NCI-H2227 (cell line): ENCODE measurements around the gene CACNA1F.

Source experiments
- DNase-seq: peaks from one replicate; lab custom pipeline; 2025; ENCODE audit not compliant: unreplicated experiment; lab: John Stamatoyannopoulos, UW

CACNA1F gene

DNA sequence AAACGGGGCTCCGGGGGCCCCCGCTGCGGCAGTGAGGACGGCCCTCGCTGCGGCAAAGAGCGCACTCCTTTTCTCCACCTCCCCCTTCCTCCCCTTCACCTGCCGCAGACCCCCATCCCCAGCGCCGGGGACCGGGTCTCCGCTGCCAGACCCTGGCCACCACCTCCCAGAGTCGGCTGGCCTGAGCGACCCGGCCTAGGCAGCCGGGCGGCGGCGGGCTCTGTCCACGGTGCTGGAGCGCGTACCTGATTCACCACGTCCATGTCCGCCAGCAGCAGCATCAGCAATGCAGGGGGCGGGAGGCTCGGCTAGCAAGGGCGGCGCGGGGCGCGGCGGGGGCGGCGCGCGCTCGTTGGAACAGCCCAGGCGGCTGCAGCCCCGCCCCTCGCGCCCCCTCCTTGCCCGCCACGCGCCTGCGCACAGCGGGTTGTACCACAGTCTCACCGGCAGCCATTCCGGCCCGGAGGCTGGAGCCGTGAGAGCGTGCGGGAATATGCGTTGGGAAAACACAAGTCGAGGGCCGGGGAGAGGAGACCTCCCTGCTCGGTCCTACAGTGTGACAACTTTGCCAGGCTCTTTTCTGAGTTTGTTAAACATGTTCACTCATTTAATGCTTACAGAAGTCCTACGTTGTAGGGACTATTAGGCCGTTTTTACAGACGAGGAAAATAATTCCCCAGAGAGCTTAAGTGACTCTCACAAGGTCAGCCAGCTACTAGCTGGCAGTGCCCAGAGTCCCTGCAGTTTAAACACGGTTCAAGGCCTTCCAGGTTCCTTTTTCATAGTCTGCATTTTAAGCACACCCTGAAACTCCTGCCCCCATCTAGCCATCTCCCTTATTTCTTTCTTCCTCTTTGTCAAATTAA is 33.0 kb downstream of the CACNA1F start, which contains the start of gene SYP:
Gene SYP, minus strand, starts transcription at position 288 of the 866 bp plus-strand sequence. Its CDS starts 7 bp downstream, at position 281.
- peak; percentile 96 for DNase-seq

DNA sequence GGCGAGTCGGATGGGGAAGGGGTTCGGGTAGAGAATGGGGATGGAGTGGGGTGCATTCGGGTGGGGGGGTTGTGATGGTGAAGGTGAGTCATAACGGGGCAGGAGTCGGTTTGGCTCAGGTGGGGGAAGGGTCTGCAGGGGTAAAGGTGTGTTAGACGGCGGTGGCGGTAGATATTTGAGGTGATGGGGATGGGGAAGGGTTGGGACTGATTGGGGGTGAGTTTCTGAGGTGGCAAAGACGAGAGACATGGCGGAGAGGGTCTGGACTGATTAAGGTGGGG is 33.9 kb downstream of the CACNA1F start:
- no peak for DNase-seq

DNA sequence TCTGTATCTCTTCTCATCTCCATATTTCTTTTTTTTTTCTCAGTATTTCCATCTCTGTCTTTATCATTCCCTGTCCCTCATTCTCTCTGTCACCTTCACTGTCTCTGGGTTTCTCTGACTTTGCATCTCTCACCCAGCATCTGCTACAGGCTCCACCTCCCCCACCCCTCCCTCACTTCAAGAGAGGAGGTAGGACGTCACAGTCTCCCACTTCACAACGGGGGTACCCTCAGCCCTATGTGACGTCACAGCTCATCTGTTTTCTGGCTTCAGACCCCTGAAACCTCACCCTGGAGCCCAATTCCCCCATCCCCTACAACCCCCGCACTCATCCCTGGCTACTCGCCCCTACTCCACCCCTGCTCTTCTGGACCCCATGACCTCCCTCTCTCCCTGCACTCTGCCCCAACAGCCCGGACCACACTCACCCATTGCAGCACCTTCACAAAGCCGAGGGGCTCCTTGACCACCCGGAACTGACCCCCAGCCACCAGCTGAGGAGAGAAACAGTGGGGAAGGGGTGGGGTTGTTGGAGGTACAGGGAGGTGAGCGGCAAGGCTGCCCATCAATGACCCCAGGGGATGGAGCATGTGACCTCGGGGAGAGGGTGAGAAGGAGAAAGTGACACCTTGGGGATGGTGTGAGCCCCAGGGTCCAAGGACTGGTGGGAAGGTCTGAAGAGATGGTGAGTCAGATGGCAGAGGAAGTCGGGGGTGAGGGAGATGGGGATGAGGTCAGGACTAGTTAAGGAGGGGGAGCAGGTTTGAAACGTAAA is 34.4 kb downstream of the CACNA1F start:
- peak; percentile 24 for DNase-seq

DNA sequence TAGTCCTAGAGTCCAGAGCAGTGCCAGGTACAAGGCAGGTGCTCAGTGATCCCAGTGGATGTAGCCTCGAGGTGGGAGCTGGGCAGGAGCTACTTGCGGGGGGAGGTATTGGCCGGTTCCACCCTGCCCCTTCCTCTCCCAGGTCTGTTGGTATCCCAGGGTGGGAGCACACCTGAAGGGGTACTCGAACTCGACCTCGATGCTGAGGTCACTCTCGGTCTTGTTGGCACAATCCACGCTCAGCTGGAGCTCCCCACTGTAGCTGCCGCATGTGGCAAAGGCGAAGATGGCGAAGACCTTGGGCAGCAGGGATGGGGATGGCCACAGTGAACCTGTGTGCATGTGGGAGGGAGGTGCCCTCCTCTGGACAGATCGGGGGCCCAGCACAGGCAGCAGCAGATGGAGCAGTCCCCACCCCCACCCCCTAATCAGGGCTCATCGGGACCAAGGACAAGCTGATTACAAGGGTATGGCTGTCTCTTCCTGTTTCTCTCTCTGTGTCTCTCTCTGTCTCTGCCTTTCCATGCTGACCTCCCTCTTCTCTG is 35.5 kb downstream of the CACNA1F start:
- no peak for DNase-seq

DNA sequence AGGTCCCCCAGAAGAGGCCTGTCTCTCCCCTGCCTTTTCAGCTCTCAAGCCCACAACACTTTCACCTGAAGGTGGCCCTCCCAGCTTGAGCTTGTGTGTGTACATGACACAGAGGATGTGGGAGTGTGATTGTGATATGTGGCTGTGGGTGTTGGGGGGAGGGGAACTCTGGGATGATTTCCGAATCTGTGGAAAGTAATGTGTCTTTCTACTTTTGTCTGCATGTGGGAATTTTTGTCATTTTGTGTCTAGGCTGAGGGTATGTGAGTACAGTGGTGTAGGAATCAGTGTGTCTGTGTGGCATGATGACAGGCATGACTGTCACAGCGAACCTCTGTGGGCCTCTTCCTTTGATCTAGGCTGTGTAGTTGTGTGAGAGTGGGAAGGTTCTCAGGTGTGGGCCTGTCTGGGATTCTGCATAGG is 39.6 kb downstream of the CACNA1F start:
- DNase-seq: no peak

DNA sequence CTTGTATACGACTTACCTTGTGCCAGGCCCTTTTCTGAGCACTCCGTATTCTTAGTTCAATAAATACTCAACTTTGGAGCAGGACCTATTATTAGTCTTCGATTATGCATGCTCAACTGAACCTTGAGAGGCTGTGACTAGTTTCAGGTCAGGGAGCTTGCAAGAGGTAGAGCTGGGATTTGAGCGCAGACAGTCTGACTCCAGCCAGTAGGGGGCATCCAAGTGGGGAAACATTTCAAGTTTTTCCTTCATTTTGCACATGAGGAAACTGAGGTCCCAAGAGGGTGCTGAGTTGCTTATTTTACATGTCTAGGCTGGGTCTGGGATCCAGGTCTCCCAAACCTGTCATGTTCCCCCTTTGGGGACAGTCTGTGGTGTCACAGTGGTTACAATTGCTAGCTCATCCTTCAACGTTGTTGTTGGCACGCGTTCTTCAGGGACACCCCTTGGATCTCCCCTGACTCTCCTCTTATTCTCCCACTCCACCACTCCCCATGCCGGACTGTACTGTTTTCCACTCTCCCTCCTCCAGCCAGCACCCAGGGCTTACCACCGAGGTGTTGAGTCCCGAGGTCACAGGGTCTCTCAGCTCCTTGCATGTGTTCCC is 40.3 kb downstream of the CACNA1F start:
- DNase-seq: peak; percentile 58

DNA sequence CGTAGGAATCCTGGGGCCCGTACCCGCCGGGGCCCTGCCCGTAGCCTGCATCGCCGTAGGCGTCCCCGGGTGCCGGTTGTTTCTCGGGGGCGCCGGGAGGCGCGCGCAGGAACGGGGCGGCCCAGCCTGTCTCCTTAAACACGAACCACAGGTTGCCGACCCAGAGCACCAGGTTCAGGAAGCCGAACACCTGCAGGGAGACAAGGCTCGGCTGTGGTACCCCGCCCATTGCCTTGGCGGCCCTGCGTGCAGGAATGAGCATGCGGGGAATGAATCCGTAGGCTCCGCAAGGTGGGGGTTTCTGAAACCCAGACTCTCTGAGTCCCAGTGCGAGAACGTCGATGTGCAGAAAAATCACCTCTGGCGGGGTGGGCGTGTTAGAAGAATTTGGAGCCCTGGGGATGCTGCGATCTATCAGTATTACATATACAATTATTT is 41.5 kb downstream of the CACNA1F start:
- DNase-seq: peak; percentile 72

DNA sequence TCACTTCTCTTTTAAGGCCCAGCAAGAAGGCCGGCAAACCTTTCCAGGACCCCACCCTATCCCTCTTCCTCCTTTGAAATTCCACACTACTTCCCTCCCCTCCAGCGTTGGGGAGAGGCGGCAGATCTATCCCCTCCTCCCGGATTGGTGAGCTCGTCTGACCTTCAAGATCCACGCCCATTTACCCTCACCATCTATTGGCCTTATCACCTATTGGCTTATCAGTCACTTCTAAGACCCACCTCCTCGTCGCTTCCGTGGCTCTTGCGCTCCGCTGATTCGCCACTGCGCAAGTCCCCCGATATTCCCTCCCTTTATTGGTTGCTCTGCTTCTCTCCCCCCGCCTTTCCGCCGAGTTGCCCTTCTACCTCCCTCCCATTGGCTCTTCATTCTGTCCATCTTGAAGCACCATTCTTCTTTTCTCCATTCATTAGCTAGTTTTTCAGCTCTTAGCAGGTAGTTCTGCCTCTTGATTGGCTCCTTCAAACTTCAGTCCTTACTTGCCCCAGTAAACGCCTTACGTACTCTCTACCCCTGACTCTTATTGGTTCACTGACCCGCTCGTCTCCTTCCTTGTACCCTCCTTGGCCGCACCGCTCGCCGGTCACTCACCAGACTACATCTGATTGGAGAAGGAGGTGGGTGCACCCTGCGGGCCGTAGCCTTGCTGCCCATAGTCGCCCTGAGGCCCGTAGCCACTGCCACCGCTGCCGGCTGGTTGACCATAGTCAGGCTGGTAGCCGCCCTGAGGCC is 42.1 kb downstream of the CACNA1F start:
- peak; percentile 99 for DNase-seq

DNA sequence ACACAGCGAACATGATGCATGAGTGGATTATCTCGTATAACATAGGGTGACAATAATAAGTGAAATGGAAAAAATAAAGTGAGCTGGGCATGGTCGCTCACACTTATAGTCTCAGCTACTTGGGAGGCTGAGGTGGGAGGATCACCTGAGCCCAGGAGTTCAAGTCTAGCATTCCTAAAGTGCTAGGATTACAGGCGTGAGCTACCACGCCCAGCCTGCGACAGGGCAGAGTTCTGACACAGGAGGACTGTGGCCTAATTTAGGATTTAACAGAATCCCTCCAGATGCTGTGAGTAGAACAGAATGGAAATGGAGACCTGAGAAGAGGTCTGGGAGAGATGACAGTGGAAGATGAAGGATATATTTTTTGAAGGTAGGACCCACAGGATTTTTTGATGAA is 43.5 kb downstream of the CACNA1F start:
- no peak for DNase-seq

DNA sequence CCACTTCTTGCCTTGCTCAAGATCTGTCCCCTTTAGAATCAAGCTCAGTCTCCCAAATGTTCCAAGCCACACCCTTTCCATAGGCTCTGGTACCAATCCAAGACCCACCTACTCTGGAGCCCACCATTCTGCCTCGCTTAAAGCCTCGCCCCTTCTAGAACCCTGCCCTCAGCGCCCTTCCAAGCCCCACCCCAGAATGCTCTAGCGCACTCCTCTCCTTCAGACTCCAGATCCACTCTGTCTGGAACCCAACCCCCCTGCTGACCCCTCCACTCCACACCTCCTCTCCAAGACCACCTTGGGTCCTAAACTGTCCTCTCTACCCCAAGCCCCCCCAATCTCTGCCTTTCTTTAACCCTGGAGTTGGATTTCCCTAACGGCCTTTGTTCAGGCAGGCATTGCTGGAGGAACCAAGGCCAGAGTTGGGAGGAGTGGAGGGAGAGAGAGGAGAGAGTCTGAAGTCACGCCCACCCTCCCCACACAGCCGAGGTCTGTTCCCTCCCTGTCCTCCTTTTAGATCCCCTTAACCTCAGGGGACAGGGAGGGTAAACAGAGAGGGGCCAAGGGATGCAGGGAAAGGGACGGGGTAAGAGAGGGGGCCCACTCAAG is 44.6 kb downstream of the CACNA1F start:
- DNase-seq: no peak

DNA sequence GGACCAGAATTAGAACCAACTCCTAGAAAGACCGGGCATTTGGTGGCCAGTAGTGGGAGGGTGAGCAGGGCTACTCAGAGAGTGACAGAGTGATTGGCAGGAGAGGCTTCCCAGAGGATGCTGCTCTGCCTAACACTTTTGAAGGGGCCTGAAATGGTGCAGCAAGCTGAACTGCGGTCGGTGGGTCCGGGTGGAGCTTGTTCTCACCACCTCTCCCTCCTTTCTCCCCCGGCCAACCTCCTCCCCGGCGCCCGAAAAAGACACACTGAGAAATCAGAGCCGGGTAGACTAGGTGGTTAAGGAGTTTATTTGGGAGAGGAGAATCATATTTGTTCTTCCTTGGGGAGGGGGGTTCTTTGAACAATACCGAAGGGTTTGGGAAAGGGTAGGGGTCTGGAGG is 45.6 kb downstream of the CACNA1F start:
- DNase-seq: no peak

DNA sequence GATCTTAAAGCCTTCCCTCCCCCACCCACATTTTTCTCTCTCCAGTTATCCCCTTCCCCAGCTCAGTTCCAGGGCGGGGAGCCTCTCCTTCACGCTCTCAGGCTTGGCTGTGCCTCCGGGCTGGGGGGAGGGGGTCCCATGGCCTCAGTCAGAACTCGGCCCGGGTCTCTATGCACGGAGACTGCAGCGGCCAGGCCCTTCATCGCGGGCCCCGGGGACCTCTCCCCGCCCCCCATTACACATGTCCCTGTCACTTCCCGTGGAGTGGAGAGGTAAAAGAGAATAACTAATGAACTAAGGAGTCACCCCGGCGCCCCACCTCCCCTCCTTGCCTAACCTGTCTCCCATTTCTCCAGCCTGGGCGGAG is 46.1 kb downstream of the CACNA1F start:
- no peak for DNase-seq

DNA sequence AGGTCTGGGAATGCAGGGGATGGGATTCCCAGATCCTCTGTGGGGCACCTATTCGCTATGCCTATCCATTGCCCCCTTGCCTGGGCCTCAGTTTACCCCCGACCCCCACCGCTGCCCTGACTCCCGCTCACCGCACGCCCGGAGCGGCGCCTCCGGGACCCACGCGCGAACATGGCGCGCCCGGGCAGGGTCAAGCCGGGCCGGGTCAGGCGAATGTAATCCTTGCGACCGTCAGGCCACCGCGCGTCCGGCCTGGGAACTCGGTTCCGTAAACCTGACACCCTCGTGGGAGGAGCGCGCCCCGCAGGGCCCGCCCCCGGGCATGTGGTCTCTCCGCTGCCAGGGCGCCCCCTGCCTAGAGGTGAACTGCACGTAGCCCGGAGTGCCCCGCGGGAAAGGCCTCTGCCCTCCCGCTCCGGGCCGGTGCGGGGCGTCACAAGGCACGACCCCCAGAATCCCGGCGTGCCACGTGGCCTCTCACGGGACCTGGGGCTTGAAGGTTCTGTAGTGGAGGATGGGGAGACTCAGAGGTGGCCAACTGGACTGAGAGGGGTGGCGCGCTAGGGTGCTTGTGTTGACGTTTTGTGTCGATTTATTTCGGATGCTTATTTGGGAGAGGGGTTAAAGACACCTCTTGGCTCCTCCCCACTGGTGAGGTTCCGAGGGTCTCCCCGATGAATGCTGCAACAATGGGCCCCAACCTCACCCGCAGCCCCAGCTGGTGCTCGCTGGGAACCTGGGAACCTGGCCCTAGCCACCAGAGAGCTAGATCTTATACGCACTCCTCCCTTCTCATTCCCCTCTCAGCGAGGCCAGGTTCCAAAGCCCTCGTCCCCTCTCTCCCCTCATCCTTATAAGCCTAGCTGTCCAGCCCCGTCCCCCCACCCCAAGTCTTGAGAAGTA is 46.8 kb downstream of the CACNA1F start, which contains the start of gene PRICKLE3:
Gene PRICKLE3, minus strand, starts transcription at position 249 of the 903 bp plus-strand sequence. Its CDS starts 76 bp downstream, at position 173.
- DNase-seq: no peak

DNA sequence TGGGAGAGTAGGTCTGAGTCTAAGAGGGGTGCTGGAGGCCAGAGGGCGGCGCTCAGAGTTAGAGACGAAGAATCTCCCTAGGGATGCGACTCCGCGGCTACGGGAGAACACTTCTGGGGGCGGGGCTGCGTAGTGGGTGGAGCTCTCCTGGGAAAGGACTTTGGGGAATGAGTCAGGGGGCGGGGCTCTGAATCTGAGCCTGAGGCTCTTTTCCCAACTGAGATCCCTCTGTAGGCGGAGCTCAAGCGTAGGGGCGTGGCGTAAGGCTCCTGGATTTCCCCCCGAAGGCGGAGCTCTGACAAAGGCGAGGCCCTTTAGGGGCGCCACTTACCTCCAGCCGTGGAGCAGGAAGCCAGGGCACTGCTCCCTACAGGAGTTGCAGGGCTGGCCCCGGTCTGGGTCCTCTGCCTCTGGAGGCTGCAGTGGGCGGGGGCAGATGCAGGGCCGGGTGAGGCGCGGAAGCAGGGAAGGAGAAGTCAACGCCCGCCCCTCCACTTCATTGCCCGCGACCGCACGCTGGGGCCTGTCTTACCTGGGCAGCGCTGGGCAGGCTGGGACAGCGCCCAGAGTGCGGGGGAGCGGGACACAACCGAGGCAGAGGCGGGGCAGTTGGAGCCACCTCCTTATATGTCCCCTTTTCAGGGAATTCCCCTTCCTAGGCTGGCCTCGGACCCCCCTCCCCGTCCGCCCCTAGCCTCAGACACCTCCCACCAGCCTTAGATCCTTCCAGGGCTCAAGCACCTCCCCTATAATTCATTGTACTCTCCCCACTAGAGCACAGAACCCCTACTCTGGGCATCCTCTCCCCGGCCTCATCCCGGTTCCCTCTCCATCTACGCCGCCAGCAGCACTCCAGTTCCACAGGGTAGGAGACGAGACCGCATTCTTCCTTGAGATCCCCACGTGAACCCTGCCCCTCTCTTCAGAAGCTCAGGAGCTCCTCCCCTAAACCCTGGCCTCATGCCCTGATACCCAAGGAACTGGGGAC is 48.6 kb downstream of the CACNA1F start:
- DNase-seq: peak; percentile 80

DNA sequence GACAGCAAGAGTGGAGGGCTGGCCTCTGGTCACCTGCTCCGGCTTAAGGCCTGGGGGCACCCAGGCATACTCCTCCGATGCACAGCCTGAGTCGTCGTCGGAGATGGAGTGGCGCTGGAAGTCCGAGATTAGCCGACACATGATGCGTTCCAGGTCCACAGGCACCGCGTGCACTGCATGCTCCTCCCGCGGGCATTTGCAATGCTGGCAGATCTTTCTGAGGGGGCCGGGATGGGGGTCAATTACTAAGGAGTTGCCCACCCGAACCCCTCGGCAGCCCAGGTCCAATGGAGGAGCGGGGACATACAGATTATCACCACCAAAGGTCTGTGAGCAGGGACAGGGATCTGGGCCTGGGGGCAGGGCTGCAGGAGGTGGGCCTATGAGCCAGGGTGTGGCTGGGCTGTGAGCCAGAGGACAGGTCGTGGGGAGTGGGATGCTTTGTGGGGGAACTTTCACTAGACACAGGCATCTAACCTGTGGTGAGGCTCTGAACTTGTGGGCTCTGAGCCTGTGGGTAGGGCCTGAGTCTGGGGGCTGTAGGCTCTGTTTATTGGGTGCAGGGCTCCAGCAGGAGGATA is 49.3 kb downstream of the CACNA1F start:
- DNase-seq: no peak

DNA sequence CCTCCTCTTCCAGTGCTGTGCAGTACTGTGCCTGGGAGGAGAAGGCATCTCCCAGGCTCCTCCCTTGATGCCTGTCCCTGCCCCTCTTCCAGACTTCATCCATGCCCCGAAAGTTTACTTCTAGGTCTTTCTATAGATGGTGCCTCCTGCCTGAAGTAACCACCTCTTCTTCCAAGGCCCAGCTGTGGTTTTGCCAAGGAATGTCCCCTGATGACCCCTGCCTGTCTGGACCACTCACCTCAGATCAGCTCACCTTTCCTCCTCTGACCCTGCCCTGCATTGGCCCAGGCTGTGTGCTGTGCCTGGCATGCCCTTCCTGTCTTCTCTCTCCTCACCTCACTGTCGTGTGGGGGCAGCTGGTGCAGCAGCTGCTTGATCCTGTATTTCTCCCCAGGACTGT is 53.8 kb downstream of the CACNA1F start:
- no peak for DNase-seq

DNA sequence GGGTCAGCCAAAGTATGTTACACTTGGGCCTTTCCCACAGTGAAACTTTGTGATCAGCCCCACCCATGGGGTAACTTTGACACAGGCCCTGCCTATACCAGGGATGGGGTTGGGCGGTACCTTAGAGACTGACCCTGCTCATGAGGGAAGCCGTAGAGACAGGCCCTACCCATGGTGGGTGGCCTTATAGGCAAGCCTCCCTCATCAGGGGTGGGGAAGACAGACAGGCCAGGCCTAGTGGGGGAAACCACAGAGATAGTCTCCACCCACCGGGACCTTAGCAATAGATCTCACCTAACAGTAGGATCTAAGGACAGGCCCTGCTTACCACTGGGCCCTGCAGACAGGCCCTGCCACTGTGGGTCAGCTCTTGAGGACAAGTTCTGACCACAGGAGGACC is 54.6 kb downstream of the CACNA1F start:
- no peak for DNase-seq
